KBM-7 (cell line): ENCODE results near the gene PLEKHA8.

Experiments
- DNase-seq: peaks from one replicate; pipeline ENCODE4 v3.0.0-alpha.2; 2015
- in situ Hi-C: fragments of 300-500 bp; cut with MboI; formaldehyde crosslinking; loops from 2 replicates; pipeline ENCODE4 v1.14.3; 2020; ENCODE audit warnings: low sequenced_read_pairs, low pct_unique_long_range_greater_than_20kb, mixed read lengths

PLEKHA8 gene

GRCh38 chr7:30157204-30157603 is 129.0 kb downstream of the PLEKHA8 start:
- no peak for DNase-seq
- in situ Hi-C loops = no loop called here

GRCh38 chr7:30159163-30159562 is 131.0 kb downstream of the PLEKHA8 start:
- DNase-seq = no peak
- in situ Hi-C loops = no loop called here

GRCh38 chr7:30159698-30160143 is 131.5 kb downstream of the PLEKHA8 start:
- peak; percentile 93 for DNase-seq

GRCh38 chr7:30160329-30160728 is 132.1 kb downstream of the PLEKHA8 start:
- in situ Hi-C loops = no loop called here
- no peak for DNase-seq

More at GRCh38 chr7:30159698-30160143, 131.5 kb downstream of the PLEKHA8 start:
- in situ Hi-C loops = no loop called here

GRCh38 chr7:30162133-30162532 is 133.9 kb downstream of the PLEKHA8 start:
- DNase-seq = peak; percentile 28
- in situ Hi-C loops = no loop called here

- in situ Hi-C loops = no loop called here
- no peak for DNase-seq
Observed at GRCh38 chr7:30162622-30163124, 134.5 kb downstream of the PLEKHA8 start.

GRCh38 chr7:30163231-30163894 is 135.2 kb downstream of the PLEKHA8 start:
- peak; percentile 96 for DNase-seq
- in situ Hi-C loops = no loop called here

- in situ Hi-C loops = no loop called here
- peak; percentile 79 for DNase-seq
Observed at GRCh38 chr7:30164567-30164966, 136.4 kb downstream of the PLEKHA8 start.

- DNase-seq = no peak
- in situ Hi-C loops = no loop called here
Observed at GRCh38 chr7:30165590-30165989, 137.4 kb downstream of the PLEKHA8 start.

GRCh38 chr7:30166155-30166840 is 138.1 kb downstream of the PLEKHA8 start:
- in situ Hi-C loops = no loop called here
- DNase-seq = no peak

- DNase-seq = no peak
- in situ Hi-C loops = no loop called here
Observed at GRCh38 chr7:30166841-30167235, 138.6 kb downstream of the PLEKHA8 start.

GRCh38 chr7:30167901-30168300 is 139.7 kb downstream of the PLEKHA8 start:
- in situ Hi-C loops = no loop called here
- no peak for DNase-seq

GRCh38 chr7:30168835-30169573 is 140.8 kb downstream of the PLEKHA8 start:
- no peak for DNase-seq
- in situ Hi-C loops = no loop called here

- DNase-seq = no peak
- in situ Hi-C loops = no loop called here
Observed at GRCh38 chr7:30169579-30169978, 141.4 kb downstream of the PLEKHA8 start.

- DNase-seq = no peak
- in situ Hi-C loops = no loop called here
Observed at GRCh38 chr7:30170476-30171205, 142.4 kb downstream of the PLEKHA8 start.

GRCh38 chr7:30171766-30172447 is 143.7 kb downstream of the PLEKHA8 start:
- in situ Hi-C loops = no loop called here

GRCh38 chr7:30172451-30172850 is 144.2 kb downstream of the PLEKHA8 start:
- in situ Hi-C loops = no loop called here
- no peak for DNase-seq

More at GRCh38 chr7:30171766-30172447, 143.7 kb downstream of the PLEKHA8 start:
- no peak for DNase-seq

GRCh38 chr7:30173058-30173897 is 145.1 kb downstream of the PLEKHA8 start:
- in situ Hi-C loops = no loop called here
- DNase-seq = no peak
